H1 (cell line): ENCODE data around the gene VAV2. TPM values are rescaled to one million over a fixed set of nuclear protein-coding genes. Genes with fewer than 3 reads are reported as not detected.

Experiments
- CTCF ChIA-PET: fragments of 300-600 bp; sonication (Branson Sonifier 250); formaldehyde crosslinking; loops from one replicate; lab custom pipeline; 2021; ENCODE audit not compliant: partially characterized antibody; lab: Charles Lee
- POLR2A ChIA-PET: fragments of 300-600 bp; sonication (Branson Sonifier 250); formaldehyde crosslinking; loops from one replicate; lab custom pipeline; 2021; ENCODE audit warnings: inconsistent platforms; ENCODE audit not compliant: partially characterized antibody; lab: Charles Lee
- DNase-seq, 2 experiments: peaks; one replicate each; pipeline versions ENCODE4 v3.0.0 to v3.0.0-alpha.2; 2010 to 2022; ENCODE audit warnings: low spot score in 2 of 2, low read depth in 1 of 2, mixed read lengths in 1 of 2
- FAIRE-seq: peaks from 2 replicates; lab custom pipeline; 2011; peaks lifted over from hg19 to GRCh38; lab: Jason Lieb, UNC
- H2AFZ ChIP-seq: 2 replicates; pipeline ENCODE4 v1.8.1; 2012; ENCODE audit warnings: low read length, inconsistent platforms
- H2AK5ac ChIP-seq: 2 replicates; pipeline ENCODE4 v1.6.1; 2013; ENCODE audit warnings: low read depth, low read length
- H2BK120ac ChIP-seq: replicated peaks from 2 replicates; pipeline ENCODE3; 2013; ENCODE audit warnings: low read depth, low read length, inconsistent platforms
- H2BK12ac ChIP-seq: 2 replicates; pipeline ENCODE4 v1.6.1; 2013; ENCODE audit warnings: low read depth, low read length
- H2BK15ac ChIP-seq: 2 replicates; pipeline ENCODE4 v1.6.1; 2013; ENCODE audit warnings: low read length
- H2BK20ac ChIP-seq: 2 replicates; pipeline ENCODE4 v1.6.1; 2013; ENCODE audit warnings: low read length
- H2BK5ac ChIP-seq: 2 replicates; pipeline ENCODE4 v1.6.1; 2013; ENCODE audit warnings: low read depth, low read length
- H3K14ac ChIP-seq: 2 replicates; pipeline ENCODE4 v1.6.1; 2013; ENCODE audit warnings: inconsistent platforms; ENCODE audit not compliant: insufficient read length
- H3K18ac ChIP-seq: 2 replicates; pipeline ENCODE4 v1.6.1; 2013; ENCODE audit warnings: low read length; ENCODE audit errors: extremely low read depth
- H3K23ac ChIP-seq: 2 replicates; pipeline ENCODE4 v1.6.1; 2013; ENCODE audit warnings: inconsistent platforms; ENCODE audit not compliant: insufficient read length
- H3K23me2 ChIP-seq: 2 replicates; pipeline ENCODE4 v1.6.1; 2013; ENCODE audit warnings: low read depth, low read length
- H3K27ac ChIP-seq: 2 replicates; pipeline ENCODE4 v1.6.1; 2011; ENCODE audit warnings: low read depth, low read length, inconsistent platforms
- H3K27me3 ChIP-seq, 4 experiments: replicated peaks in 1 of 4; 1 replicate in 1 of 4; 2 replicates in 3 of 4; pipeline versions ENCODE4 v1.6.1 to v1.8.1; 2011 to 2013; ENCODE audit warnings: low read length in 3 of 4, mild to moderate bottlenecking in 3 of 4, inconsistent platforms in 2 of 4, mixed read lengths in 2 of 4, moderate library complexity in 1 of 4; ENCODE audit not compliant: control insufficient read depth in 3 of 4, insufficient read depth in 3 of 4; ENCODE audit errors: extremely low read depth in 1 of 4
- H3K36me3 ChIP-seq, 4 experiments: 2 replicates each; pipeline versions ENCODE4 v1.6.1 to v1.8.1; 2011 to 2013; ENCODE audit warnings: mild to moderate bottlenecking in 4 of 4, low read length in 3 of 4, moderate library complexity in 2 of 4, control low read depth in 1 of 4, inconsistent platforms in 1 of 4; ENCODE audit not compliant: insufficient read depth in 4 of 4, control insufficient read depth in 2 of 4
- H3K4ac ChIP-seq: replicated peaks from 2 replicates; pipeline ENCODE3; 2013; ENCODE audit warnings: low read length, low read depth, mixed read lengths, inconsistent platforms; ENCODE audit not compliant: insufficient read length
- H3K4me1 ChIP-seq, 4 experiments: replicated peaks in 1 of 4; 1 replicate in 1 of 4; 2 replicates in 3 of 4; pipeline versions ENCODE4 v1.6.1 to v1.8.1; 2011 to 2013; ENCODE audit warnings: low read length in 3 of 4, inconsistent platforms in 2 of 4, mixed read lengths in 1 of 4; ENCODE audit not compliant: insufficient read depth in 4 of 4, control insufficient read depth in 3 of 4
- H3K4me2 ChIP-seq, 2 experiments: 2 replicates each; pipeline versions ENCODE4 v1.6.1 to v1.8.1; 2011 to 2013; ENCODE audit warnings: low read depth in 2 of 2, low read length in 2 of 2, control low read depth in 1 of 2, inconsistent platforms in 1 of 2, mild to moderate bottlenecking in 1 of 2; ENCODE audit not compliant: insufficient read depth in 1 of 2
- H3K4me3 ChIP-seq, 4 experiments: fragments of 200-600, 300-600 bp in 1 of 4; sonication (generic), shearing (Covaris generic), sonication (Bioruptor Twin) in 1 of 4; 2 replicates each; pipeline versions ENCODE4 v1.5.1 to v1.8.1; 2011 to 2016; ENCODE audit warnings: low read length in 4 of 4, low read depth in 3 of 4, control low read depth in 2 of 4, inconsistent platforms in 2 of 4, mild to moderate bottlenecking in 2 of 4, mixed read lengths in 1 of 4, moderate library complexity in 1 of 4; ENCODE audit not compliant: insufficient read depth in 2 of 4; ENCODE audit errors: extremely low read depth in 1 of 4
- H3K56ac ChIP-seq: replicated peaks from 2 replicates; pipeline ENCODE3; 2013; ENCODE audit warnings: low read depth, mild to moderate bottlenecking, mixed read lengths, low read length, inconsistent platforms; ENCODE audit not compliant: insufficient read length
- H3K79me1 ChIP-seq: 2 replicates; pipeline ENCODE4 v1.6.1; 2013; ENCODE audit warnings: low read depth, low read length, control low read depth
- H3K79me2 ChIP-seq, 2 experiments: 2 replicates each; pipeline versions ENCODE4 v1.6.1 to v1.8.1; 2012 to 2013; ENCODE audit warnings: low read length in 2 of 2, mild to moderate bottlenecking in 2 of 2, inconsistent platforms in 1 of 2; ENCODE audit not compliant: insufficient read depth in 2 of 2, control insufficient read depth in 1 of 2
- H3K9ac ChIP-seq, 4 experiments: replicated peaks in 1 of 4; 1 replicate in 1 of 4; 2 replicates in 3 of 4; pipeline versions ENCODE4 v1.6.1 to v1.8.1; 2011 to 2013; ENCODE audit warnings: low read depth in 3 of 4, low read length in 3 of 4, control low read depth in 2 of 4, mild to moderate bottlenecking in 2 of 4, moderate library complexity in 2 of 4, inconsistent platforms in 1 of 4; ENCODE audit errors: extremely low read depth in 1 of 4
- H3K9me3 ChIP-seq, 2 experiments: 2 replicates each; pipeline versions ENCODE4 v1.6.1 to v1.8.1; 2012 to 2013; ENCODE audit warnings: mild to moderate bottlenecking in 2 of 2, moderate library complexity in 2 of 2, control low read depth in 1 of 2, inconsistent platforms in 1 of 2, low read depth in 1 of 2, low read length in 1 of 2, mixed read lengths in 1 of 2; ENCODE audit not compliant: insufficient read depth in 2 of 2
- H4K20me1 ChIP-seq, 2 experiments: replicated peaks in 1 of 2; 2 replicates each; pipeline versions ENCODE3 to v1.8.1; 2011 to 2013; ENCODE audit warnings: inconsistent platforms in 2 of 2, low read length in 2 of 2, mild to moderate bottlenecking in 1 of 2; ENCODE audit not compliant: insufficient read depth in 2 of 2, control insufficient read depth in 1 of 2
- H4K5ac ChIP-seq: 2 replicates; pipeline ENCODE4 v1.6.1; 2013; ENCODE audit warnings: low read length, low read depth, mixed read lengths, inconsistent platforms; ENCODE audit not compliant: insufficient read length
- H4K8ac ChIP-seq: 2 replicates; pipeline ENCODE4 v1.8.0; 2013; ENCODE audit warnings: mild to moderate bottlenecking, moderate library complexity, low read length, inconsistent platforms; ENCODE audit not compliant: insufficient read depth; ENCODE audit errors: extremely low read depth
- H4K91ac ChIP-seq: replicated peaks from 2 replicates; pipeline ENCODE3; 2013; ENCODE audit warnings: low read length, mixed read lengths, inconsistent platforms; ENCODE audit not compliant: insufficient read length
- PHF8 ChIP-seq: fragments of 200-600 bp; sonication (generic); conservative IDR thresholded peaks from 2 replicates; pipeline ENCODE4 v1.7.1; 2012; ENCODE audit warnings: low read depth, mild to moderate bottlenecking, inconsistent platforms, low read length, moderate library complexity
- WGBS, 2 experiments: shearing (Covaris generic) in 1 of 2; methylation state at CpG; one replicate each; pipeline versions ENCODE4 v1.1.6 to v1.1.7; 2013 to 2015; ENCODE audit warnings: low lambda C conversion rate in 2 of 2, mixed read lengths in 2 of 2, inconsistent platforms in 1 of 2, low coverage in 1 of 2, missing lambda C conversion rate in 1 of 2; ENCODE audit not compliant: insufficient replicate concordance in 2 of 2, insufficient coverage in 1 of 2, insufficient read length in 1 of 2; ENCODE audit errors: extremely low coverage in 1 of 2, missing lambda C conversion rate in 1 of 2; 5-methylcytosine and 5-hydroxymethylcytosine counted together
- polyA plus RNA-seq, 7 experiments: library from polyadenylated mRNA; depleted of rRNA in 3 of 7; stranded (reverse) in 5 of 7; unstranded in 2 of 7; fragments of >200 nt in 5 of 7; fragments of 200-250 nt in 2 of 7; gene quantifications; 1 replicate in 5 of 7; 2 replicates in 1 of 7; 4 replicates in 1 of 7; pipeline versions ENCODE4 v1.2.1 to v1.2.3, GENCODE V29; 2011 to 2013; ENCODE audit warnings: missing spikeins in 2 of 7, mixed read lengths in 2 of 7
- total RNA-seq: library from RNA; stranded (reverse); fragmentation: NEBNext Ultra II Directional; extraction: Animal tissue kit (Norgen Biotek cat#: 25700); gene quantifications from 2 replicates; pipeline ENCODE4 v1.2.1, GENCODE V29; 2021
- TF ChIP-seq, protein P1 (sequence below): IDR thresholded peaks from 2 replicates; pipeline ENCODE4 v1.6.1; 2012; ENCODE audit warnings: low read length, inconsistent platforms

VAV2 gene
- total and polyA plus RNA-seq, 2 of the 8 experiments (the other 6 are each of a cell fraction or from before 2014, with no cell fraction given), result 13.6 to 37.6 TPM

DNA sequence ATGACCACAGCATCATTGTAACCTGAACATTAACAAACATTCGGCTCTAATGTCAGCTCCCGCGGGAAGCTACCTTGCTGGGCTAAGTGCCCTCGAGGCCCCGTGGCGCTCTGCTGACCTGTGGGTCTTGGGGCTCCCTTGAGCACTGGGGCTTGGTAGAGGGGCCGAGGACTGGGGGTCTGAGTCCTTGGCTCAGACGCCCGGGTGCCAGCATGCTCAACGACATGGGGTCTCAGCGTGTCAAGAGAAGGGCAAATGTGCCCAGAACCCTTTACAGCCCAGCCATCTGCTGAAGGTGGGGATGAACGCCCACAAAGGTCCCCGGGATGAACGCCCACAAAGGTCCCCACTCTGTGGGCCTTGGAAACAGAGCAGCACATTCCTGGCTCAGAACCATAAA lies 214.3 kb downstream of the VAV2 start:
- FAIRE-seq (no peak), DNase-seq (no peak)
- H2AK5ac ChIP-seq, result no peak overlapping the region
- H3K79me1 ChIP-seq, result no peaks in the 10 kb centered on the region
- no peak overlapping the region for H4K91ac ChIP-seq
- no peak overlapping the region for H3K14ac ChIP-seq
- H3K4me3 ChIP-seq, result no peak overlapping the region
- no peak overlapping the region for H3K18ac ChIP-seq
- H3K9ac ChIP-seq, result no peak overlapping the region
- H3K23ac ChIP-seq, result no peak overlapping the region
- H3K9me3 ChIP-seq, result no peaks in the 10 kb centered on the region
- H2AFZ ChIP-seq, result no peak overlapping the region
- TF ChIP-seq, protein P1, sequence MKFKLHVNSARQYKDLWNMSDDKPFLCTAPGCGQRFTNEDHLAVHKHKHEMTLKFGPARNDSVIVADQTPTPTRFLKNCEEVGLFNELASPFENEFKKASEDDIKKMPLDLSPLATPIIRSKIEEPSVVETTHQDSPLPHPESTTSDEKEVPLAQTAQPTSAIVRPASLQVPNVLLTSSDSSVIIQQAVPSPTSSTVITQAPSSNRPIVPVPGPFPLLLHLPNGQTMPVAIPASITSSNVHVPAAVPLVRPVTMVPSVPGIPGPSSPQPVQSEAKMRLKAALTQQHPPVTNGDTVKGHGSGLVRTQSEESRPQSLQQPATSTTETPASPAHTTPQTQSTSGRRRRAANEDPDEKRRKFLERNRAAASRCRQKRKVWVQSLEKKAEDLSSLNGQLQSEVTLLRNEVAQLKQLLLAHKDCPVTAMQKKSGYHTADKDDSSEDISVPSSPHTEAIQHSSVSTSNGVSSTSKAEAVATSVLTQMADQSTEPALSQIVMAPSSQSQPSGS, result no peak
- no peak for TF ChIP-seq PHF8
- H2BK120ac ChIP-seq, result no peak overlapping the region
- ChIA-PET POLR2A (no interaction called here), CTCF (interaction anchor here (0.6 to 6.5 kb wide), 7 partner anchors 10 to 217 kb away, joined by 3 to 44 read pairs (median 6); partner anchors contain the start of gene SARDH)
- no peak overlapping the region for H4K5ac ChIP-seq
- H4K20me1 ChIP-seq, result peaks cover 2 to 12% of the 10 kb centered on the region in 2 experiments
- WGBS, 2 experiments, result 94% methylated on average over 14 of the region's 14 CpGs; no CpG with 5 or more reads in 1 of the 2 experiments
- no peak overlapping the region for H3K56ac ChIP-seq
- no peak overlapping the region for H4K8ac ChIP-seq
- H2BK5ac ChIP-seq, result no peak overlapping the region
- no peaks in the 10 kb centered on the region for H3K79me2 ChIP-seq
- H3K4ac ChIP-seq, result no peak overlapping the region
- no peak overlapping the region for H2BK20ac ChIP-seq
- H3K36me3 ChIP-seq, result peaks cover 3 to 20% (median 12%) of the 10 kb centered on the region in 4 experiments; a peak in 6 of 8 replicates
- H3K27me3 ChIP-seq, result no peaks in the 10 kb centered on the region
- H2BK15ac ChIP-seq, result no peak overlapping the region
- no peaks in the 10 kb centered on the region for H3K23me2 ChIP-seq
- no peaks in the 10 kb centered on the region for H3K4me1 ChIP-seq
- no peak overlapping the region for H2BK12ac ChIP-seq
- no peak overlapping the region for H3K27ac ChIP-seq
- H3K4me2 ChIP-seq, result no peak overlapping the region
